ENCODE data around the gene PGAP1. TPM values are rescaled to one million over a fixed set of nuclear protein-coding genes. Genes with fewer than 3 reads are reported as not detected.

The PGAP1 gene
- total and polyA plus RNA-seq, 2 of the 8 experiments (the other 6 are each of a cell fraction or from before 2014, with no cell fraction given), result 8.3 to 24.1 TPM

DNA sequence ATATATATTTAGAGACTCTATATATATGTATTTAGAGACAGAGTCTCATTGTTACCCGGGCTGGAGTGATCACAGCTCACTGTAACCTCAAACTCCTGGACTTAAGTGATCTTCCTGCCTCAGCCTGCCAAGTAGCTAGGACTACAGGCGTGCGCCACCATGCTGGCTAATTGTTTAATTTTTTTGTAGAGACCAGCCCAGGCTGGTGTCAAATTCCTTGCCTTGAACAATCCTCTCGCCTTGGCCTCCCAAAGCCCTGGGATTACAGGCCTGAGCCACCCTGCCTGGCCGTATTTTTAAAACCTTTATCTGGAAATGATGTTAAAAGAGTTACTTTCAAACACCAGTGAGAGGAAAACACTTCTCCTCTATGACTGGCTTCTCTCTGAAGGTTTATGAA is 30.9 kb upstream of the PGAP1 start:
- Histone ChIP-seq H3K23me2 (ENCODE audit: low read depth, low read length) (no peaks in the 10 kb centered on the region), H2BK20ac (ENCODE audit: low read length) (no peak overlapping the region), H3K27me3 (replicated peaks in 1 of 4; ENCODE audit: control insufficient read depth in 3 of 4, extremely low read depth in 1 of 4, insufficient read depth in 3 of 4, low read length in 3 of 4) (no peaks in the 10 kb centered on the region), H3K79me2 (ENCODE audit: control insufficient read depth in 1 of 2, insufficient read depth in 2 of 2, low read length in 2 of 2) (no peaks in the 10 kb centered on the region), H3K9me3 (ENCODE audit: insufficient read depth in 2 of 2, low read depth in 1 of 2, low read length in 1 of 2) (no peaks in the 10 kb centered on the region), H3K79me1 (ENCODE audit: low read depth, low read length) (no peaks in the 10 kb centered on the region), H4K5ac (ENCODE audit: insufficient read length, low read depth, low read length) (no peak overlapping the region), H3K4me2 (ENCODE audit: insufficient read depth in 1 of 2, low read depth in 2 of 2, low read length in 2 of 2) (no peak overlapping the region), H4K20me1 (replicated peaks in 1 of 2; ENCODE audit: control insufficient read depth in 1 of 2, insufficient read depth in 2 of 2, low read length in 2 of 2) (no peaks in the 10 kb centered on the region), H3K23ac (ENCODE audit: insufficient read length) (no peak overlapping the region), H3K14ac (ENCODE audit: insufficient read length) (no peak overlapping the region), H4K8ac (ENCODE audit: extremely low read depth, insufficient read depth, low read length) (no peak overlapping the region), H3K4me3 (ENCODE audit: extremely low read depth in 1 of 4, insufficient read depth in 2 of 4, low read depth in 3 of 4, low read length in 4 of 4) (no peak overlapping the region), H3K4me1 (replicated peaks in 1 of 4; ENCODE audit: control insufficient read depth in 3 of 4, insufficient read depth in 4 of 4, low read length in 3 of 4) (peaks cover 2 to 12% (median 6%) of the 10 kb centered on the region in 4 experiments; a peak in 3 of 7 replicates), H3K18ac (ENCODE audit: extremely low read depth, low read length) (no peak overlapping the region), H3K27ac (ENCODE audit: low read depth, low read length) (no peak overlapping the region), H4K91ac (replicated peaks; ENCODE audit: insufficient read length, low read length) (no peak overlapping the region), H2AFZ (ENCODE audit: low read length) (peak overlapping the region; percentile 74; the same call in 1 of the 2 replicates), H3K9ac (replicated peaks in 1 of 4; ENCODE audit: extremely low read depth in 1 of 4, low read depth in 3 of 4, low read length in 3 of 4) (no peak overlapping the region), H2BK12ac (ENCODE audit: low read depth, low read length) (no peak overlapping the region), H2AK5ac (ENCODE audit: low read depth, low read length) (no peak overlapping the region), H2BK120ac (replicated peaks; ENCODE audit: low read depth, low read length) (no peak overlapping the region), H2BK15ac (ENCODE audit: low read length) (no peak overlapping the region), H2BK5ac (ENCODE audit: low read depth, low read length) (no peak overlapping the region), H3K36me3 (ENCODE audit: control insufficient read depth in 2 of 4, insufficient read depth in 4 of 4, low read length in 3 of 4) (no peaks in the 10 kb centered on the region), H3K4ac (replicated peaks; ENCODE audit: insufficient read length, low read depth, low read length) (no peak overlapping the region), H3K56ac (replicated peaks; ENCODE audit: insufficient read length, low read depth, low read length) (no peak overlapping the region)
- TF ChIP-seq SP2 (IDR thresholded peaks at IDR 0.05; ENCODE audit: low read length) (no peak), ASH2L (IDR thresholded peaks at IDR 0.05; ENCODE audit: low read length) (no peak)
- no peak for DNase-seq (ENCODE audit: low read depth in 1 of 2, low spot score in 2 of 2)
- 95% methylated on average over 5 of the region's 5 CpGs; no CpG with 5 or more reads in 1 of the 2 experiments for WGBS, 2 experiments (ENCODE audit: extremely low coverage in 1 of 2, insufficient coverage in 1 of 2, insufficient read length in 1 of 2, insufficient replicate concordance in 2 of 2, low coverage in 1 of 2, low lambda C conversion rate in 2 of 2, missing lambda C conversion rate in 1 of 2)
- FAIRE-seq, result no peak
- CTCF ChIA-PET (ENCODE audit: partially characterized antibody), result no interaction called here
- POLR2A ChIA-PET (ENCODE audit: partially characterized antibody), result no interaction called here

Data from H1 (cell line).